HG03342 (cell line): ENCODE data around the gene IDH2.
A peak's percentile ranks its signal among the peaks of the same experiment; 100 is the strongest.
"Not testable (repeated sequence)": the region's sequence is repeated elsewhere in the genome, so short reads cannot be mapped to it uniquely, and the experiment has no call there.

Experiments used
- ATAC-seq: cut with Tn5 transposase; IDR thresholded peaks from one replicate; pipeline ENCODE4 v1.9.1; 2021; ENCODE audit warnings: mild to moderate bottlenecking, moderate library complexity; ENCODE audit not compliant: unreplicated experiment

The IDH2 gene

DNA sequence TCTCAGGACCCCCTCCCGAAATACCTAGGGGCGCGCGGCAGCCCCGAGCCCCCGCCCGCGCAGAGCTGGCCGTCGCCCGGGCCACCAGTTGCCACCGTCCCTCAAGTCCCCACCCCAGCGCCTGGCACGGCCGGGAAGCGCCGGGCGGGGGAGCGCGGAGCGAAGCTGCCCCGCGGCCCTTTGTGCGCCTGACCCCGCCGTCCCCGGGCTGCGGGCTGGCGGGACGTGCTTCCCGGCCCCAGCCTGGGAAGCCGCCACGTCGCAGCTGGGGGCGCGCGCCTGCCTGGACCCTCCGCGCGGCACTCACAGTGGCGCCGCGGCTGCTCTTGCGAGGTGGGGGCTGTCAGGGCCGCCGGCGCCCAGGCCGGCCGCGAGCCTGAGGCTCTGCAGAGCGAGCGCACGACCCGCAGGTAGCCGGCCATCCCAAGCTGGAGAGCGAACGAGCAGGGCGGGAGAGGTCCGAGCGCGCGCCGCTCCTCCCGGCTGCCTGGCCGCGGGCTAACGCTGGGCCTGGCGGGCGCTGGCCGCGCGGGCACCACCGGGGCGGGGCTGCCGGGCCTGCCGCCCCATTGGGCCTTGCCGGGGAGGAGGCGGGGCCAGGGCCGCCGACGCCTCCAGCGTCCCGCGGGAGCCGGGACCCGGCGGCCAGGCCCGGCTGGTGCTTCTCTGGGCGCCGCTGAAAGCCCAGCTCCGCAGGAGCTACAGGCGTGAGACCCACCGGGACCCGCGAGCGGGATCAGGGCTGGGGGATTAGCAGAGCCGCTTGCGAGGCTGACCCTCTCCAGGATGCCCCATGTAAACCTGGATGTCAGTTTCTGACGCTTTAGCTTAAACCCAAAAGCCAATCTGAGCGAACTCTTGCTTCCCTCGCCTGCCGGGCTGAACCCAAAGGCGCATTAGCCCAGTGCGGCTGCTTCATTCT, at the start of gene IDH2:
Gene IDH2, minus strand, starts transcription at position 500 of the 922 bp plus-strand sequence. Its CDS starts 78 bp downstream, at position 422.
- peak; percentile 60 for ATAC-seq

DNA sequence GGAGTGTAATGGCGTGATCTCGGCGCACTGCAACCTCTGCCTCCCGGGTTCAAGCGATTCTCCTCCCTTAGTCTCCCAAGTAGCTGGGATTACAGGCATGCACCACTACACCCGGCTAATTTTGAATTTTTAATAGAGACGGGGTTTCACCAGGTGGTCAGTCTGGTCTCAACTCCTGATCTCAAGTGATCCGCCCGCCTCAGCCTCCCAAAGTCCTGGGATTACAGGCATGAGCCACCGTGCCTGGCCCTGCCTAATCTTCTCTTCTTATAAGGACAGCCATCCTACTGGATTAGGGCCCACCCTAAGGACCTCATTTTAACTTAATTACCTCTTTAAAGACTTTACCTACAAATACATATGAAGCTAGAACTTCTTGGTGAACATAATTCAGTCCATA, 48.3 kb upstream of the IDH2 start:
- ATAC-seq = not testable (repeated sequence)

DNA sequence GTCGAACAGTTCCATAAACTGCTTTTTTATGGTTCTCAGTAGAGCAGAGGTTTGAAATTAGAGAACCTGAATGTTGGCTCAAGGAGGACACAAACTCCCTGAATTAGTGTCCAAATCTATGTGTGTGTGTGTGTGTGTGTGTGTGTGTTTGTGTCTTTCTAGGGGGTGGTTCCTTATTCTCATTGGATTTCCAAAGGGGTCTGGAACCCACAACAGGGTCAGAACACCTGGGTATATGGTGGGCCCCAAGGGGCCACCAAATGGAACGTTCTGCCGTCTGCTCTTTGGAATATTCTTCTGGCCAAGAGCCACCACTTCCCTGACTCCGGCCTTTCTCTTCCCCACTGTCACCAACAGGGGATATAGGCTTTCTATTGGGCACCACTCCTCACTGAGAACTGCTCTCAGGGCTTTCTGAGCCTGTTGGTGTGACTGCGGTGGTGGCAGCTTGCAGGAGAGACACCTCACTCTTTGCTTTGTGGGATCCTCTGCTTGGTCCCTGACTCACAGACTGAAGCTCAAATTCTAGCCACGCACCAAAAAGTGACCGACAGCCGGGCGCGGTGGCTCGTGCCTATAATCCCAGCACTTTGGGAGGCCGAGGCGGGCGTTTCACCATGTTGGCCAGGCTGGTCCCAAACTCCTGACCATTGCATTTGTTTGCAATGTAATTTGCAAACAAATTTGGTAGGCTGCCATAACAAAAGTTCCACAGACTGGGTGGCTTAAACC, 47.5 kb upstream of the IDH2 start:
- ATAC-seq = no peak

DNA sequence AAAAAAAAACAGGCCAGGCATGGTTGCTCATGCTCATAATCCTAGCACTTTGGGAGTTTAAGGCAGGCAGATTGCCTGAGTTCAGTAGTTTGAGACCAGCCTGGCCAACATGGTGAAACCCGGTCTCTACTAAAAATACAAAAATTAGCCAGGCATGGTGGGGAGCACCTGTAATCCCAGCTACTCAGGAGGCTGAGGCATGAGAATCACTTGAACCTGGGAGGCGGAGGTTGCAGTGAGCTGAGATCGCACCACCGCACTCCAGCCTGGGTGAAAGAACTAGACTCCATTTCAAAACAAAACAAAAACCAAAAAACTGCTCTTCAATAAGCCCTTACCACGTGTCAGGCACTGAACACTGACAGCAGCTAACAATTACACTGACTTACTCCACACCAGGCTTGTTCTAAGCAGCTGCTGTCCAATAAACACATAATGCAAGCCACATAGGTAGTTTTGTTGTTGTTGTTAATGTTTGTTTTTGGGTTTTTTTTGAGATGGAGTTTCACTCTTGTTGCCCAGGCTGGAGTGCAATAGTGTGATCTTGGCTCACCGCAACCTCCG, 44.0 kb upstream of the IDH2 start:
- not testable (repeated sequence) for ATAC-seq

DNA sequence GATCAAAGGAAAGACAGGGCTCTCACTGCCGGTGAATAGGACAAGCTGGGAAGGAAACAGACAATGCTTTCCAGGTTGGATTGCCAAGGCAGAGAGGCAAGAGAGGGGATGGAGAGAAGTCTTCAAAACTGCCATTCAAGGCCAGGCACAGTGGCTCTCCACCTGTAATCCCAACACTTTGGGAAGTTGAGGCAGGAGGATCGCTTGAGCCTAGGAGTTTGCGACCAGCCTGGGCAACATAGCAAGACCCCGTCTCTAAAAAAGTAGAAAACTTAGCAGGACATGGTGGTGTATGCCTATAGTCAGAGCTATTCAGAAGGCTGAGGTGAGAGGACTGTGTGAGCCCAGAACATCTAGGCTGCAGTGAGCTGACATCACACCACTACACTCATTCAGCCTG, 43.5 kb upstream of the IDH2 start:
- no peak for ATAC-seq

DNA sequence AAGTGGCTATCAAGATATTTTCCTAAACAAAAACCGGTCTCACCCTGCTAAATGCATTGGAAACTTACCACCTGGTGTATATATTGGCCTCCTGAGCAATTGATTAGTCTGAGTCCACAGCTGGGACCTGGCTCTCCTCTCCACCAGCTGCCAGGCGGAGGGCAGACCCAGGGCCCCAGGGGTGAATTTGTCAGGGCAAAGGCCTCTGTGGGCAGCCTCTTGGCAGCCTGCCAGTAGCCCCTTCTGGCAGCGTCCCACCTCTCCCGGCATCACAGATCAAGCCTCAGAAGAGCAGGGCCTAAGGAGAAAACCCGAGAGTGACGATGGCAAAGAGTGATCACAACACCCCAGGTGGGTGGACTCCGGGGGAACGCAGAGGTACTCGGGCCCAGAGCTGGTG, 43.0 kb upstream of the IDH2 start:
- ATAC-seq = no peak

DNA sequence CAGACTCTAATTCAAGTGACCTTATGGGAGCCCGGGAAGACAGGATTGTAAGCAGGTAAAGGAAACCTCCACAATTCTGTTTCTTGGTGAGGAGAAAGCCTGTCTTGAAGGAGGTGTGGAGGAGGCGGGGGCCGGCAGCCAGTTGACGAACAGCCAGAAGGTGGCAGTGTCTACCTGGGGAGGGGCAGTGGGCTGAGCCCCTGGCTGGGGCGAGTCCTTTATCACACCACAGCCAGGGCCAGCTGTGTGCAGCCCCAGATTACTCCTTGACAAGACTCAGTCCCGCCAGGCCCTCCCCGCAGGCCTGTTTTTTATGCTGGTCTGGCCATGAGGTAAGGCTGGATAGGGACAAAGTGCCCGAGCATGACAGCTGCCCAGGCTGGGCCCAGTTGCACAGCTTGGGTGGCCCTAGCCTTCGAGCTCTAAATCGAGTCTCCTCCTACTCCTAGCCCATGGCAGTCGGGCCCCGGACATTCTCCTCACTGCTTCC, 40.9 kb upstream of the IDH2 start:
- peak; percentile 84 for ATAC-seq

DNA sequence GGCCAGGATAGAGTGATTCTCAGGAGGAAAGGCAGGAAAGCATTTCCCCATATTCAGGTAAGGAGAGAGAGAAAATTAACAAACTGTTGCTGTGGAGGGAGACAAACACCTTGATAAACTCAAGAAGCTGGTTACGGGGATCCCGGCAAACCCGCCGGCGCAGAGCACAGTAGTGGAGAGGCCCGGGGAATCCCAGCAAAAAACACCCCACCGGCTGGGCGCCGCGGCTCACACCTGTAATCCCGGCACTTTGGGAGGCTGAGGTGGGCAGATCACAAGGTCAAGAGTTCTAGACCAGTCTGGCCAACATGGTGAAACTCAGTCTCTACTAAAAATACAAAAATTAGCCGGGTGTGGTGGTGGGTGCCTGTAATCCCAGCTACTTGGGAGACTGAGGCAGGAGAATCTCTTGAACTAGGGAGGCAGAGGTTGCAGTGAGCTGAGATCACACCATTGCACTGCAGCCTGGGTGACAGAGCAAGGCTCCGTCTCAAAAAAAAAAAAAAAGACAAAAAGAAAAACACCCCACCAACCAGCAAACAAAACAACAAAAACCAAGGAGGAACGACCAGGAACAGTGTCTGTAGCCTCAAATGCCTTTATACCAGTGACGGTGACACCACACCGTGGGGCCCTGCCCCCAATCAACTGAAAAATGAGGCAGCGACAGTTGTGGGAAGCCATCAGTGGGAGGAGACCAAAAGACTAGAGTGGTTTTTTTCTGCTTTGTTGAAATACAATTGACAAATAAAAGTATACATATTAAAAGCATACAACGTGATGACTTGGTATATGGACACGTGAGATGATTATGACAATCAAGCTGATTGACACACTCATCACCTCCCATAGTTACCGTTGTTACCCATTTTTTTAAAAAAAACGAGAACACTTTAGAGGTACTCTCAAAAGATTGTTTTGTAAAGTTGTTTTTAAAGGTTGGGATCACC, 40.2 kb upstream of the IDH2 start:
- ATAC-seq = no peak

DNA sequence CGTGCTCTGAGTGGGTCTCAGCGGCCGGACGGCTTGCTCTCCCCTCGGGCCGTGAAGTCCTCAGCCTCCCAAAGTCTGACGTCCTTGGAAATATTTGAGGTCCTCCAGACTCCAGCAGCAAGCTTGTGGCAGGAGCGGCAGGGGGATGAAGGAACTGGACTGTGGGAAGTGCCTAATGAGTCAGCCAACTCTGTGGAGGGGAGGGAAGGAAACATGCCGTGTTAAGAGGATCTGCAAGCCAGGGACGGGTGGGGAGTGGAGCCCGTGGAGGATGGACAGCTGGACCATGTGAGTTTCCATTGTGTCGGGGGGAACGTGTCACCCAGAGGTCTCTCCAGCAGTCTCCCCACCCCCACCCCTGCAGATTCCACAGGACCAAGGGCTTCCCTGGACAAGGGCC, 39.4 kb upstream of the IDH2 start:
- no peak for ATAC-seq

DNA sequence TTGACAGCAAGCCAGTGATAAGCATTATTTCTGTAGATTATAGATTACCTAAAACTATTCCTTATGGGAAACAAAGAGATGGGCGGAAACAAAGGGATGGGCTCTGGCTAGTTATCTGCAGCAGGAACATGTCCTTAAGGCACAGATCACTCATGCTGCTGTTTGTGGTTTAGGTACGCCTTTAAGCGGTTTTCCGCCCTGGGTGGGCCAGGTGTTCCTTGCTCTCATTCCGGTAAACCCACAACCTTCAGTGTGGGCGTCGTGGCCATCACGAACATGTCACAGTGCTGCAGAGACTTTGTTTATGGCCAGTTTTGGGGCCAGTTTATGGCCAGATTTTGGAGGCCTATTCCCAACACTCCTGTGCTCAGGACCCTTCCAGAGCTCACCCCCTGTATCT, 37.3 kb upstream of the IDH2 start:
- ATAC-seq = not testable (repeated sequence)

DNA sequence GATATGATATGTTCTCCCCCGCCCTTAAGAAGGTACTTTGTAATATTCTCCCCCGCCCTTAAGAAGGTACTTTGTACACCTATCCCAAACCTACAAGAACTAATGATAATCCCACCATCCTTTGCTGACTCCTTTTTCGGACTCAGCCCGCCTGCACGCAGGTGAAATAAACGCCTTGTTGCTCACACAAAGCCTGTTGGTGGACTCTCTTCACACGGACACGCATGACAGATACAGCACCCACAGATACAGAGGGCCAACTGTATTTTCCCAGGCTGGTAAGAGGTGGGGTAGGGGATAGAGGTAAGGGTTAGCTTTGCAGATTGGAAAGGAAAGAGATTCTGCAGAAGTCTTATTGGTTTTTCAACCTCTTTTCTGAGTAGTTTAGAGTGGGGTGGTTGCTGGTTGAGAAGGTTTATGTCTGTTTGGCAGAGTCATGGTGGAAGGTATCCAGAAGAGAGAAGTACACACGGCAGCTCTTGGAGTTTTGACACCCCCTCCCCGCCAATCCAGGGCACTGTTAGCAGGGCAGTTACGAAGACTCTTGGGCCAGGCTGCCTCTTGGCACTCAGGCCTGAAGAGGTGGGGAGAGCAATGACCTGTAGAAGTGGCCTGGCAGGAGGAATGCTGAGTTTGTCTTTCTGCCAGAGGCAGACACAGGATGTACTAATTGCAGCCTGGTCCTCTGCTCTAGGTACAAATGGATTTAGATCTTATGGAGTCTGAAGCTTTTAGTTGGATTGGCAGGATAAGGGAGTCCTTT, 36.0 kb upstream of the IDH2 start:
- no peak for ATAC-seq

DNA sequence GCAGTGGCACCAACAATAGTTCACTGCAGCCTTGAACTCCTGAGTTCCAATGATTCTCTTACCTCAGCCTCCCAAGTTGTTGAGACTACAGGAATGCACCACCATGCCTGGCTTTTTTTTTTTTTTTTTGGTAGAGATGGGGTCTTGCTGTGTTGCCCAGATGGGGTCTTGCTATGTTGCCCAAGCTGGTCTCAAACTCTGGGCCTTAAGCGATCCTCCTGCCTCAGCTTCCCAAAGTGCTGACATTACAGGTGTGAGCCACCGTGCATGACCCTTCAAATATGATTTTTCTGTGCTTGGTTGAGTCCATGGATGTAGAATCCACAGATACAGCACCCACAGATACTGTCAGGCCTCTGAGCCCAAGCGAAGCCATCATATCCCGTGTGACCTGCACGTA, 30.2 kb upstream of the IDH2 start:
- ATAC-seq = no peak

DNA sequence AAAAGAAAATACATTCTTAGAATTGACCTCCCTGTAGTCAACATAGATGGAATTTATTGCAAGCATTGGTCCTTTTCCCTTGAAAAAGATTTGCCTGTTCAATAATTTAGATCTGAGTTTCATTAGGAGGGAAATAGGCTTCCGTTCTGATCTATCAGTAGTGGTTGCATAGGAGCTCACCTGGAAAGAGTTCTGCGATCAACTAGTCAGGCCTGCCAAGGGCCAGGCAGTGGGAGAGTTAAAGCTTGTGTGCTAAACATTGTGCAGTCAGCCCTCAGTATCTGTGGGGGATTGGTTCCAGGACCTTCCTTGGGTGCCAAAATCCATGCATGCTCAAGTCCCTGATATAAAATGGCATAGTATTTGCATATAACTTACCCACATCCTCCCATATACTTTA, 29.6 kb upstream of the IDH2 start:
- ATAC-seq = no peak

DNA sequence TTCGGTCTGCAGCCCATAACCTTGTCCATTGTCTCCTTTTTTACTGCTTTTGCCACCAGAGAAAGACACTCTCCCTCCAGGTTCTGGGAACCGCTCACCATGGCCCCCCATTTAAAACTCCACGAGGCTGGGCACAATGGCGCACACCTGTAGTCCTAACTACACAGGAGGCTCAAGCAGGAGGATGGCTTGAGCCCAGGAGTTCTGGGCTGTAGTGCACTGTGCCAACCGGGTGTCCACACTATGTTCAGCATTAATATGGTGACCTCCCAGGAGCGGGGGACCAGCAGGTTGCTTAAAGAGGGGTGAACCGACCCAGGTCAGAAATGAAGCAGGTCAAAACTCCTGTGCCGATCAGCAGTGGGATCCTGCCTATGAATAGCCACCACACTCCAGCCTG, 28.0 kb upstream of the IDH2 start:
- ATAC-seq = no peak

DNA sequence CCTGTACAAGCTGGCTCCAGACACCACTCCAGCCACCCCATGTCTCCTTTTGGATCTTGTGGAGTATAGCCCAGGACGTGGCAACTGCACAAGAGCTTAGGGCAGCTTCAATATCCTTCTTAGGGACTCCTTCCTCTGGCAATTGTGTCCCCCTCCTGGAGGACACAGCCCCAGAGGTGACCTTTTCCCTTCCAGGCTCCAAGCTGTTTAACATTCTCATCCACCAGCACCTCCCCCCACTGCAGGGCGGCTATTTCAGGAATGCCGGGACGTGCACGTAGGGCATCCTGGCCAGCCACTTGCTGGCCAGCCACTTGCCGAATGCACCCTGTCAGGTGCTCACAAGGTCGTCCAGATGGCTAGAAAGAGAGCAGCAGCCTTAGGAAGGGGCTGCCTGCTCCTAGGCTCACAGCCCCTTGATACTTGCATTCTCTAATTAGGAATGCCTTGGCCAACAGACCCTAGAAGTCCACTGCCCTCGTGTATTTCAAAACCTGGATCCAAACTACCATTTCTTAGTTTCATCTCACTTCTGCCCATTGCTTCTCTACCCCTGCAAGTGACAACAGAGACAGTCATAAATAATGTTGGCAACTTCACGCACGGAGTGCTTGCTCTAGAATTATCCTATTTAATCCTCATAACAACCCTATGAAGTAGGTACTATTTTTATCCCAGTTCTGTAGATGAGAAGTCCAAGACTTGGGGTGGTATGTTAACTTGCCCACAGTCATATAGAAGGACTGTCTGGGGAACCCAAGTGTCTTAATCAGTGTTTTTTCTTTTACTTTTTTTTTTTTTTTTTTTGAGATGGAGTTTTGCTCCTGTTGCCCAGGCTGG, 24.5 kb upstream of the IDH2 start:
- ATAC-seq = no peak

DNA sequence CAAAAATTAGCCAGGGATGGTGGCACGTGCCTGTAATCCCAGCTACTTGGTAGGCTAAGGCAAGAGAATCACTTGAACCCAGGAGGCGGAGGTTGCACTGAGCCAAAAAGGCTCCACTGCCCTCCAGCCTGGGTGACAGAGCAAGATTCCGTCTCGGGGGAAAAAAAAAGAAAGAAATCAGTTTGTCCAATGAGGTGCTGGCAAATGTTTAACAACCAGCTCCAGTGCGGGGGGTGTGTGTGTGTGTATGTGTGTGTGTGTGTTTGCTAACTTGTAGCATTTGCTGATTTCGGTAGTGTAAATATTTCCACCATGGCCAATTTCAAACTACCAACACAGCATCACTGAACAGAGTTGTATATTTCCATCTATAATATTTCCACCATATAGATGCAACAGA, 23.8 kb upstream of the IDH2 start:
- no peak for ATAC-seq

DNA sequence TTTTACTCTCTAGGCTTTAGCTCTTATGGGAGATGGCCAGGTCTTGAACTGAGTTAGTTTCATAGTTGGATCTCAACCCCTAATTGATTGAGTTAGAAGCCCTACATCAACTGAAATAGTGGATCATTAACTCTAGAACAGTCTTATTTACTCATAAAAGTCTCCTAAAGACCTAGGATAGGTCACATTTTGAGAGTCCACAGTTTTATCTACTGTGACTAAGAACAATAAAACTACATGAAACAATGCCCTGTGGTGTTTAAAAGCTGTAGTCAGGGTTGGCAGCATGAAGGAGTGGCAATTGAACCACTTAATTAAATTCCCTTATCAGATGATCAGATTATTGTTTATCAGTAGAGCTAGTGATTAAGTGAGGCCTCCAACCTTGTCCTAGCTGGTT, 22.2 kb upstream of the IDH2 start:
- ATAC-seq = no peak

DNA sequence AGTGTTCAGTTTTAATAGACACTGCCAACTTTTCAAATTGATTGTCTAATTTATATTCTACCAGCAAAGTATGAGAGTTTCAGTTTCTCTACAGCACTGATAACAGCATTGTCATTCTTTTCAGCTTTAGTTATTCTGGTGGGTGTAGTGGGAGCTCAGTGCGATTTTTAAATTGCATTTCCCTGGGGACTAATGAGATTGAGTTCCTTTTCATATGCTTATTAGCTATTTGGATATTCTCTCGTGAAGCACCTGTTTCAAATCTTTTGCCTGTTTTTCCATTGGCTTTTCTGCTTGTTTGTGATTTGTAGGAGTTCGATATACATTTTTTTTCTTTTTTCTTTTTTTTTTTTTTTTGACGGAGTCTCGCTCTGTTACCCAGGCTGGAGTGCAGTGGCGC, 18.8 kb upstream of the IDH2 start:
- no peak for ATAC-seq

DNA sequence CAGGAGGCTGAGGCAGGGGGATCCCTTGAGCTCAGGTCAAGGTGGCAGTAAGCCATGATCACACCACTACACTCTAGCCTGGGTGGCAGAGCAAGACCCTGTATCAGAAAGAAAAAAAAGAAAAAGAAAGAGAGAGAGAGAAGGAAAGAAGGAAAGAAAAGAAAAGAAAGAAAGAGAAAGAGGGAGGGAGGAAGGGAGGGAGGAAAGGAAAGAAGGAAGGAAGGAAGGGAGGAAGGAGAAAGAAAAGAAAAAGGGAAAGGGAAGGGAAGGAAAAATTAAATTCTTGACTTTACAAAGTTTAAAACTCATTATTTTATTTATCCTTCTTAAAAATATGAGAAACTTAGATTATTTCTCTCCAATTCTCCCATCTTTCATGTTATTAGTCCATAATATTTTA, 17.1 kb upstream of the IDH2 start:
- no peak for ATAC-seq
